Neural progenitor cell (in vitro differentiated cells): ENCODE results near the gene TRA2B. TPM values are rescaled to one million over a fixed set of nuclear protein-coding genes. Genes with fewer than 3 reads are reported as not detected.

Experiments used
- DNase-seq: peaks from one replicate; pipeline ENCODE4 v3.0.0-alpha.2; 2016; ENCODE audit warnings: low spot score
- H2AFZ ChIP-seq: fragments of 200-600 bp; sonication (generic); replicated peaks from 2 replicates; pipeline ENCODE4 v1.6.1; 2016; ENCODE audit warnings: antibody characterized with exemption
- H3F3A ChIP-seq: fragments of 200-600 bp; sonication (generic); 2 replicates; pipeline ENCODE4 v1.6.1; 2016; ENCODE audit warnings: antibody characterized with exemption, low read depth
- H3K27ac ChIP-seq: fragments of 200-600 bp; sonication (generic); 2 replicates; pipeline ENCODE4 v1.5.1; 2016; ENCODE audit warnings: mild to moderate bottlenecking
- H3K27me3 ChIP-seq: fragments of 200-600 bp; sonication (generic); 2 replicates; pipeline ENCODE4 v1.6.1; 2016; ENCODE audit warnings: mild to moderate bottlenecking, moderate library complexity
- H3K36me3 ChIP-seq: fragments of 200-600 bp; sonication (generic); 2 replicates; pipeline ENCODE4 v1.5.1; 2016
- H3K4me1 ChIP-seq: fragments of 200-600 bp; sonication (generic); 2 replicates; pipeline ENCODE4 v1.6.1; 2016; ENCODE audit warnings: mixed run types
- H3K4me2 ChIP-seq: fragments of 200-600 bp; sonication (generic); 2 replicates; pipeline ENCODE4 v1.6.1; 2016
- H3K4me3 ChIP-seq: fragments of 200-600 bp; sonication (generic); 2 replicates; pipeline ENCODE4 v1.5.1; 2016
- H3K79me2 ChIP-seq: fragments of 200-600 bp; sonication (generic); 2 replicates; pipeline ENCODE4 v1.6.1; 2016; ENCODE audit warnings: low read depth
- H3K9ac ChIP-seq: fragments of 200-600 bp; sonication (generic); 2 replicates; pipeline ENCODE4 v1.6.1; 2016
- H3K9me3 ChIP-seq: fragments of 200-600 bp; sonication (generic); 2 replicates; pipeline ENCODE4 v1.5.1; 2016; ENCODE audit warnings: low read depth
- H4K20me1 ChIP-seq: fragments of 200-600 bp; sonication (generic); 2 replicates; pipeline ENCODE4 v1.6.1; 2016; ENCODE audit warnings: low read depth
- H3K27ac Mint-ChIP-seq: 3 replicates; pipeline ENCODE4 v1.8.0; 2021; ENCODE audit warnings: mixed read lengths
- H3K27me3 Mint-ChIP-seq: 2 replicates; pipeline ENCODE4 v1.8.0; 2022; ENCODE audit warnings: low read depth, mild to moderate bottlenecking, inconsistent platforms, moderate library complexity, mixed read lengths; ENCODE audit not compliant: insufficient read depth
- H3K36me3 Mint-ChIP-seq: 3 replicates; pipeline ENCODE4 v1.8.0; 2021; ENCODE audit warnings: mixed read lengths
- H3K4me1 Mint-ChIP-seq: 3 replicates; pipeline ENCODE4 v1.8.0; 2021; ENCODE audit warnings: mixed read lengths
- H3K4me3 Mint-ChIP-seq: 3 replicates; pipeline ENCODE4 v1.8.0; 2021; ENCODE audit warnings: mild to moderate bottlenecking, moderate library complexity, mixed read lengths
- H3K9me3 Mint-ChIP-seq: 3 replicates; pipeline ENCODE4 v1.8.0; 2020; ENCODE audit warnings: mixed read lengths
- EZH2 ChIP-seq: fragments of 200-600 bp; sonication (generic); IDR thresholded peaks from 2 replicates; pipeline ENCODE4 v1.6.1; 2017; ENCODE audit warnings: antibody characterized with exemption, mild to moderate bottlenecking, moderate library complexity
- EZH2phosphoT487 ChIP-seq: fragments of 200-600 bp; sonication (generic); IDR thresholded peaks from 2 replicates; pipeline ENCODE4 v1.6.1; 2017; ENCODE audit warnings: antibody characterized with exemption
- total RNA-seq: library from RNA; depleted of rRNA; stranded (reverse); fragments of >200 nt; gene quantifications from 2 replicates; pipeline ENCODE4 v1.2.3, GENCODE V29; 2015; ENCODE audit warnings: low replicate concordance
- TF ChIP-seq, protein P1 (sequence below): fragments of 200-600 bp; sonication (generic); IDR thresholded peaks from 2 replicates; pipeline ENCODE4 v1.5.1; 2017; ENCODE audit warnings: antibody characterized with exemption, mild to moderate bottlenecking

Gene TRA2B
- total RNA-seq, 1 donor from 2014 or later = 431 TPM

DNA sequence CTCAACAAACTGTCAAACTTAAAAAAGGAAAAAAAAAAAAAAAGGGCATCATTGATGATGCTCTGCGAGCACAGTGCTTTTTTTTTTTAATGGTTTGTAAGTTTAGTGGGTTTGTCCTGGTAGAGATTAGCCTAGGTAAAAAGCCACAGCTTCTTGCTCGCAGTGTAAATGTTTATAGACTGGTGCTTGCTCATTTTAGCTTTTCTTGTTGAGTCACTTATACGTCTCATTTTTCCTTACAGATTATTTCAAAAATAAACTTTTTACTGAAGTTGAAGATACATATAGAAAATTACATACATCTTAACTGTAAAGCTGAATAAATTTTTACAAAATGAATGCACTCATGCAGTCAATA, 16.5 kb upstream of the TRA2B start:
- Histone ChIP-seq H3K9ac (no peak overlapping the region), H2AFZ (no peak overlapping the region), H3K4me1 (no peaks in the 10 kb centered on the region), H3F3A (no peaks in the 10 kb centered on the region), H3K4me2 (no peak overlapping the region), H3K36me3 (no peaks in the 10 kb centered on the region), H3K4me3 (no peak overlapping the region), H3K27ac (no peak overlapping the region), H3K27me3 (no peaks in the 10 kb centered on the region), H4K20me1 (no peaks in the 10 kb centered on the region), H3K9me3 (no peaks in the 10 kb centered on the region), H3K79me2 (no peaks in the 10 kb centered on the region)
- Mint-ChIP-seq H3K4me1 (no peaks in the 10 kb centered on the region), H3K4me3 (no peak overlapping the region), H3K9me3 (peaks cover 5% of the 10 kb centered on the region), H3K27me3 (peaks cover 5% of the 10 kb centered on the region), H3K36me3 (no peaks in the 10 kb centered on the region), H3K27ac (no peak overlapping the region)
- no peak for DNase-seq
- TF ChIP-seq, protein P1, sequence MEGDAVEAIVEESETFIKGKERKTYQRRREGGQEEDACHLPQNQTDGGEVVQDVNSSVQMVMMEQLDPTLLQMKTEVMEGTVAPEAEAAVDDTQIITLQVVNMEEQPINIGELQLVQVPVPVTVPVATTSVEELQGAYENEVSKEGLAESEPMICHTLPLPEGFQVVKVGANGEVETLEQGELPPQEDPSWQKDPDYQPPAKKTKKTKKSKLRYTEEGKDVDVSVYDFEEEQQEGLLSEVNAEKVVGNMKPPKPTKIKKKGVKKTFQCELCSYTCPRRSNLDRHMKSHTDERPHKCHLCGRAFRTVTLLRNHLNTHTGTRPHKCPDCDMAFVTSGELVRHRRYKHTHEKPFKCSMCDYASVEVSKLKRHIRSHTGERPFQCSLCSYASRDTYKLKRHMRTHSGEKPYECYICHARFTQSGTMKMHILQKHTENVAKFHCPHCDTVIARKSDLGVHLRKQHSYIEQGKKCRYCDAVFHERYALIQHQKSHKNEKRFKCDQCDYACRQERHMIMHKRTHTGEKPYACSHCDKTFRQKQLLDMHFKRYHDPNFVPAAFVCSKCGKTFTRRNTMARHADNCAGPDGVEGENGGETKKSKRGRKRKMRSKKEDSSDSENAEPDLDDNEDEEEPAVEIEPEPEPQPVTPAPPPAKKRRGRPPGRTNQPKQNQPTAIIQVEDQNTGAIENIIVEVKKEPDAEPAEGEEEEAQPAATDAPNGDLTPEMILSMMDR = no peak
- TF ChIP-seq EZH2phosphoT487 (no peak), EZH2 (no peak)

DNA sequence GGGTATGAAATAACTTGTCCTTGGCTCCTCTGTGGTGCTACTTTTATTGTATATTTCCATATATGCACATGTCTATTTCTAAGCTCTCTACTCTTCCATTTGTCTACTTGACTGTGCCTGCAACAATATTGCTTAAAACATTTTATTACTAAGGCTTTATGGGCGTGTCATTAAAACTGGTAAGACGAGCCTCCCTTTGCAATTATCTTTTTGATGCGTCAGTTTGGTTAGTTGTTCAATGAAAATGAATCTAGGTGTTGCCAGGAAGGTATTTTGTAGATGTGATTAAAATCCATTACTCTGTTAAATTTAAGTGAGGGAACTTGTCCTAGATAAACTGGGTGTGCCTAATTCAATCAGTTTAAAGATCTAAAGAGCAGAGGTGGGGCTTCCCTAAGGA, 12.9 kb upstream of the TRA2B start:
- no peaks in the 10 kb centered on the region for H3K4me1 ChIP-seq
- H4K20me1 ChIP-seq = no peaks in the 10 kb centered on the region
- no peaks in the 10 kb centered on the region for H3K9me3 ChIP-seq
- TF ChIP-seq EZH2 (no peak), EZH2phosphoT487 (no peak)
- TF ChIP-seq, protein P1 = no peak
- H3K79me2 ChIP-seq = no peaks in the 10 kb centered on the region
- no peak overlapping the region for H3K9ac ChIP-seq
- Mint-ChIP-seq H3K27ac (no peak overlapping the region), H3K4me1 (no peaks in the 10 kb centered on the region), H3K9me3 (peaks cover 2% of the 10 kb centered on the region), H3K36me3 (no peaks in the 10 kb centered on the region), H3K27me3 (no peaks in the 10 kb centered on the region), H3K4me3 (no peak overlapping the region)
- no peaks in the 10 kb centered on the region for H3K36me3 ChIP-seq
- H3K27me3 ChIP-seq = no peaks in the 10 kb centered on the region
- H3F3A ChIP-seq = no peaks in the 10 kb centered on the region
- H2AFZ ChIP-seq = no peak overlapping the region
- H3K27ac ChIP-seq = no peak overlapping the region
- no peak overlapping the region for H3K4me2 ChIP-seq
- H3K4me3 ChIP-seq = no peak overlapping the region
- no peak for DNase-seq

DNA sequence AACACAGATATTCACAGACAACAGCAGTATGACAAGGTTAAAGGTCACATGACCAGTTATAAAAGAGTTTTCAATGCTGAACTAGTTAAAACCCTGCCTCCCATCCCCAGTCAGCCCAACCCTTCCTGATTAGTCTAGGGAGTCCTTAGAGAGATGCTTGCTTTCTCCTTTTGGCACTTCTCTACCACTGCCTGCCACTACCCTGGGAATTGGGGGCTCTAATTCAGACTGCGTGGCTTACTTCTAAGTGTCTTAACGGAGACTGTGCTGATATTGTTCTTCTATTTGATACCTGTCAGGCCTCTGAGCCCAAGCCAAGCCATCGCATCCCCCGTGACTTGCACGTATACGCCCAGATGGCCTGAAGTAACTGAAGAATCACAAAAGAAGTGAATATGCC, 11.7 kb upstream of the TRA2B start:
- no peaks in the 10 kb centered on the region for H3K27me3 Mint-ChIP-seq
- no peak for DNase-seq

More for the DNA sequence above, 11.7 kb upstream of the TRA2B start:
- H3K9me3 Mint-ChIP-seq = peaks cover 2% of the 10 kb centered on the region
- H3K36me3 Mint-ChIP-seq = no peaks in the 10 kb centered on the region
- Histone ChIP-seq H3K4me3 (no peak overlapping the region), H3K27ac (no peak overlapping the region), H3K4me2 (no peak overlapping the region), H4K20me1 (no peaks in the 10 kb centered on the region), H3K79me2 (no peaks in the 10 kb centered on the region), H3K27me3 (no peaks in the 10 kb centered on the region), H3K9me3 (no peaks in the 10 kb centered on the region), H3K4me1 (no peaks in the 10 kb centered on the region), H3K9ac (no peak overlapping the region), H3K36me3 (no peaks in the 10 kb centered on the region), H2AFZ (no peak overlapping the region), H3F3A (no peaks in the 10 kb centered on the region)
- H3K4me3 Mint-ChIP-seq = no peak overlapping the region
- H3K4me1 Mint-ChIP-seq = no peaks in the 10 kb centered on the region
- H3K27ac Mint-ChIP-seq = no peak overlapping the region
- TF ChIP-seq, protein P1 = no peak
- no peak for TF ChIP-seq EZH2phosphoT487
- TF ChIP-seq EZH2 = no peak
